RWPE1 (cell line): ENCODE results near the gene ABCA7.
A peak's percentile ranks its signal among the peaks of the same experiment; 100 is the strongest.

Experiments used
- CTCF ChIA-PET: fragments of 350-600 bp; sonication (Branson Sonifier 250); formaldehyde crosslinking; extraction: SDS; loops from one replicate; lab custom pipeline; 2021; lab: Yijun Ruan, JAX
- POLR2A ChIA-PET: fragments of 400-600 bp; formaldehyde crosslinking; extraction: SDS; loops from one replicate; lab custom pipeline; 2020; ENCODE audit warnings: antibody characterized with exemption; ENCODE audit not compliant: low non-redundant PET; lab: Yijun Ruan, JAX
- DNase-seq: peaks from one replicate; pipeline ENCODE4 v3.0.0; 2012; ENCODE audit warnings: low spot score
- H3K27ac ChIP-seq: fragments of 450-650 bp; 2 replicates; pipeline ENCODE4 v1.5.1; 2017
- TF ChIP-seq, protein P1 (sequence below): fragments of 450-650 bp; conservative IDR thresholded peaks from 2 replicates; pipeline ENCODE4 v1.5.1; 2017; ENCODE audit warnings: low read depth, mild to moderate bottlenecking

The ABCA7 gene

DNA sequence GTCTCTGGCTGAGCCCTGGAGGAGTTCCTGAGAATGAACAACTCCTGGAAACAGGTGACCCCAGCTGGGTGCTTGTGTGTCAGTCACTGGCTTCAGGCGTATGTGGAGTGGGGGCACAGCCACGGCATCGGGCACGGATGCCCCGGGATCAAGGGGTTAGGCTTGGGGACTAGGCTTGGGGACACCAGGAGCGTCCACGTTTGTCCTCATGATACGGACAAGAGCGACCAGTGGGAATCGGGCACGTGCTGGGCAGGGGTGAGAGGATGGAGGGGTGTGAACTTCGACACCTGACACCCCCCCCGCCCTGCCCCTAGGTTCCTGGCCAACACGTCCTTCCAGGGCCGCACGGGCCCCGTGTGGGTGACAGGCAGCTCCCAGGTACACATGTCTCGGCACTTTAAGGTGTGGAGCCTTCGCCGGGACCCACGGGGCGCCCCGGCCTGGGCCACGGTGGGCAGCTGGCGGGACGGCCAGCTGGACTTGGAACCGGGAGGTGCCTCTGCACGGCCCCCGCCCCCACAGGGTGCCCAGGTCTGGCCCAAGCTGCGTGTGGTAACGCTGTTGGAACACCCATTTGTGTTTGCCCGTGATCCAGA lies 35.6 kb upstream of the ABCA7 start:
- no peak overlapping the region for H3K27ac ChIP-seq
- POLR2A ChIA-PET = interaction anchor here (0.6 kb wide), 1 partner anchor 20 kb away, joined by 3 read pairs; the partner anchor contains the start of gene WDR18
- DNase-seq = no peak
- CTCF ChIA-PET = interaction anchor here (0.7 to 1.0 kb wide), 2 partner anchors 9 to 141 kb away, joined by 3 to 4 read pairs; no protein-coding TSS in a partner anchor
- TF ChIP-seq, protein P1, sequence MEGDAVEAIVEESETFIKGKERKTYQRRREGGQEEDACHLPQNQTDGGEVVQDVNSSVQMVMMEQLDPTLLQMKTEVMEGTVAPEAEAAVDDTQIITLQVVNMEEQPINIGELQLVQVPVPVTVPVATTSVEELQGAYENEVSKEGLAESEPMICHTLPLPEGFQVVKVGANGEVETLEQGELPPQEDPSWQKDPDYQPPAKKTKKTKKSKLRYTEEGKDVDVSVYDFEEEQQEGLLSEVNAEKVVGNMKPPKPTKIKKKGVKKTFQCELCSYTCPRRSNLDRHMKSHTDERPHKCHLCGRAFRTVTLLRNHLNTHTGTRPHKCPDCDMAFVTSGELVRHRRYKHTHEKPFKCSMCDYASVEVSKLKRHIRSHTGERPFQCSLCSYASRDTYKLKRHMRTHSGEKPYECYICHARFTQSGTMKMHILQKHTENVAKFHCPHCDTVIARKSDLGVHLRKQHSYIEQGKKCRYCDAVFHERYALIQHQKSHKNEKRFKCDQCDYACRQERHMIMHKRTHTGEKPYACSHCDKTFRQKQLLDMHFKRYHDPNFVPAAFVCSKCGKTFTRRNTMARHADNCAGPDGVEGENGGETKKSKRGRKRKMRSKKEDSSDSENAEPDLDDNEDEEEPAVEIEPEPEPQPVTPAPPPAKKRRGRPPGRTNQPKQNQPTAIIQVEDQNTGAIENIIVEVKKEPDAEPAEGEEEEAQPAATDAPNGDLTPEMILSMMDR = no peak

DNA sequence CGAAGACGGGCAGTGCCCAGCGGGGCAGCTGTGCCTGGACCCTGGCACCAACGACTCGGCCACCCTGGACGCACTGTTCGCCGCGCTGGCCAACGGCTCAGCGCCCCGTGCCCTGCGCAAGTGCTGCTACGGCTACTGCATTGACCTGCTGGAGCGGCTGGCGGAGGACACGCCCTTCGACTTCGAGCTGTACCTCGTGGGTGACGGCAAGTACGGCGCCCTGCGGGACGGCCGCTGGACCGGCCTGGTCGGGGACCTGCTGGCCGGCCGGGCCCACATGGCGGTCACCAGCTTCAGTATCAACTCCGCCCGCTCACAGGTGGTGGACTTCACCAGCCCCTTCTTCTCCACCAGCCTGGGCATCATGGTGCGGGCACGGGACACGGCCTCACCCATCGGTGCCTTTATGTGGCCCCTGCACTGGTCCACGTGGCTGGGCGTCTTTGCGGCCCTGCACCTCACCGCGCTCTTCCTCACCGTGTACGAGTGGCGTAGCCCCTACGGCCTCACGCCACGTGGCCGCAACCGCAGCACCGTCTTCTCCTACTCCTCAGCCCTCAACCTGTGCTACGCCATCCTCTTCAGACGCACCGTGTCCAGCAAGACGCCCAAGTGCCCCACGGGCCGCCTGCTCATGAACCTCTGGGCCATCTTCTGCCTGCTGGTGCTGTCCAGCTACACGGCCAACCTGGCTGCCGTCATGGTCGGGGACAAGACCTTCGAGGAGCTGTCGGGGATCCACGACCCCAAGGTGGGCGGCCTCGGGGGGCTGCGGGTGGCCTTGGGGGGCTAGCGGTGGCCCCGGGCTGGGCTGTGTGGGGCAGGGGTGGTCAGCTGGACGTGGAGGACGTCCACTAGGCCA lies 34.9 kb upstream of the ABCA7 start:
- ChIA-PET POLR2A (interaction anchor here (0.6 kb wide), 1 partner anchor 21 kb away, joined by 3 read pairs; the partner anchor contains the start of gene WDR18), CTCF (interaction anchor here (1.0 kb wide), 2 partner anchors 9 to 142 kb away, joined by 3 to 4 read pairs; no protein-coding TSS in a partner anchor)
- no peak for DNase-seq
- no peak overlapping the region for H3K27ac ChIP-seq
- TF ChIP-seq, protein P1 = no peak

DNA sequence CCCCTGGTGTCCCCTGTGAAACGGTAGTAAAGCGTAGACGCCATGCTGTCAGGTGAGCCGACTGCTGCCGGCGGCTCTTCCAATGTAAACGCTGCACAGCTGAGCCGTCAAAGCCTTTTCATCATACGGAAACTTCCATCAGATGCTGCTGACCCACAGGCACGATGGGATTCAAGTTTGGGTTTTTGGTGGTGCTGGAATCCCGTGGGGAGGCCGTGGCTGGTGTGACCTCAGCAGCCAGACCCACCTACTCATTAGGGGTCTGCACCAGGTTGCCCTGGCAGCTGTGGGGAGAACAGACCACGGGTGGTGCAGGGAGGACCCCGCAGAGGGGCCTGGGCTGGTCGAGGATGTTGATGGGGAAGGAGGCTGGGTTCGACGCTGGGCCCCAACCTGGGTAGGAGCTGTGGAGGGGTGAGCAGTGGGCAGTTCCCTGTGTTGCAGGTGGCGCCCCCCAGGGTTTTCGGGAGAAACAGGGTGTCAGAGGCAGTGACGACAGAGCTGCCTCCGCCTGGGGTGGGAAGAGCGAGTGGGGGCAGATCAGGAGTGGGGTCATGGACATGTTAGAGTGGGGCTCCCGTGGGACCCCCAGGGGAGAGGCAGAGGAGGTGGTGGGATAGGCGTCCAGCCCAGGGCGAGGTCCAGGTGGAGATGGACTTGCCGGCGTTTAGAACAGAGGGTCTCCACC lies 33.1 kb upstream of the ABCA7 start:
- ChIA-PET POLR2A (no interaction called here), CTCF (no interaction called here)
- no peak for DNase-seq
- H3K27ac ChIP-seq = peak overlapping the region; percentile 26; the same call in 1 of the 2 replicates
- TF ChIP-seq, protein P1 = no peak

DNA sequence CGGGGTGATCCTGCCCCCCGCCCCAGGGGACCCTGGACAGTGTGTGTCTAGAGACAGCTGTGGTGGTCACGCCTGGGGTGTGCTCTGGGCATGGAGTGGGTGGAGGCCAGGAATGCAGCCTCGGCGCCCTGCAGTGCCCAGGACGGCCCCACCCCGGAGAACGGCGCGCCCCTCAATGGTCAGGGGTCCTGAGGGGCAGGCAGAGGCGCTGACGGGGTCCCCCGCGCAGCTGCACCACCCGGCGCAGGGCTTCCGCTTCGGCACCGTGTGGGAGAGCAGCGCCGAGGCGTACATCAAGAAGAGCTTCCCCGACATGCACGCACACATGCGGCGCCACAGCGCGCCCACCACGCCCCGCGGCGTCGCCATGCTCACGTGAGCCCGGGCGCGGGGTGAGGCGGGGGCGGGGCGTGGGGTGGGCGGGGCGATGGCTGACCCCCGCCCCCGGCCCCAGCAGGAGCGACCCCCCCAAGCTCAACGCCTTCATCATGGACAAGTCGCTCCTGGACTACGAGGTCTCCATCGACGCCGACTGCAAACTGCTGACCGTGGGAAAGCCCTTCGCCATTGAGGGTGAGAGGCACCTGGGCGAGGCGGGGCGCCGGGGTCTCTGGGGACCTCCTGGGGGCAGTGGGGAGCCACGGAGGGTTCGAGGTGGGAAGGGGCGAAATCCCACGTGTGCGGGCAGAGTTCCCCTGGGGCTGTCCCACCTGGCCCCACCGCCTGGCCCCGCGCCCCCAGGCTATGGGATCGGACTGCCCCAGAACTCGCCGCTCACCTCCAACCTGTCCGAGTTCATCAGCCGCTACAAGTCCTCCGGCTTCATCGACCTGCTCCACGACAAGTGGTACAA lies 32.3 kb upstream of the ABCA7 start:
- H3K27ac ChIP-seq = no peak overlapping the region
- ChIA-PET CTCF (no interaction called here), POLR2A (no interaction called here)
- TF ChIP-seq, protein P1 = no peak
- no peak for DNase-seq

DNA sequence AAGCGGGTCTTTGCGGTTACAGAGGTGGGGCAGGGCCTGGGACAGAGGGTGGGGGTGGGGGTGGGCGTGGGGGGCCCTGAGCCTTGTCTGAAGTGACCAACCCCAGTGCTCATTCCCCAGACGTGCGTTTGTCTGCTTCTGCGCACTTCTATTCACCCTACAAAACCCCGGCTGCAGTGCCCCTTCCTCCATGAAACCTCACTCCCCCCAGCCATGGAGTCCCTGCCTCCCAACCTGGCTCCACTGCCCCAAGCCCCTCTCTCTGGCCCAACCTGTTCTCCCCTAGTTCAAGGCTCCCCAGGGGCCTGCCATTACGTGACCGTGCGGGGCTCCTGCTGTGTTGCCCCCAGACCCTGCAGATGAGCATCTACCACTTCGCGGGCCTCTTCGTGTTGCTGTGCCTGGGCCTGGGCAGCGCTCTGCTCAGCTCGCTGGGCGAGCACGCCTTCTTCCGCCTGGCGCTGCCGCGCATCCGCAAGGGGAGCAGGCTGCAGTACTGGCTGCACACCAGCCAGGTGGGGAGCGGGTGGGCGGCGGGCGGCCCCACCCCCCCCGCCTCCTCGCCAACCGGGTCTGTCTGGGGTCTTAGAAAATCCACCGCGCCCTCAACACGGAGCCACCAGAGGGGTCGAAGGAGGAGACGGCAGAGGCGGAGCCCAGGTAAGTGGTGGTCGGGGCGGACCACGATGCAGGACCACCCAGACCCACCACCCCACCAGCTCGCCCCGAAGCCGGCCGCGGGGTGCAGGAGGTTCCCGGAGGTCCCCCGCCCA lies 31.5 kb upstream of the ABCA7 start:
- TF ChIP-seq, protein P1 = no peak
- no peak overlapping the region for H3K27ac ChIP-seq
- ChIA-PET POLR2A (no interaction called here), CTCF (no interaction called here)
- DNase-seq = no peak
